ENCODE data around the gene ZMIZ1. TPM values are rescaled to one million over a fixed set of nuclear protein-coding genes. Genes with fewer than 3 reads are reported as not detected.

ZMIZ1 gene
- total and polyA plus RNA-seq, 12 donors, result 6.6 to 113 (median 55.1) TPM

DNA sequence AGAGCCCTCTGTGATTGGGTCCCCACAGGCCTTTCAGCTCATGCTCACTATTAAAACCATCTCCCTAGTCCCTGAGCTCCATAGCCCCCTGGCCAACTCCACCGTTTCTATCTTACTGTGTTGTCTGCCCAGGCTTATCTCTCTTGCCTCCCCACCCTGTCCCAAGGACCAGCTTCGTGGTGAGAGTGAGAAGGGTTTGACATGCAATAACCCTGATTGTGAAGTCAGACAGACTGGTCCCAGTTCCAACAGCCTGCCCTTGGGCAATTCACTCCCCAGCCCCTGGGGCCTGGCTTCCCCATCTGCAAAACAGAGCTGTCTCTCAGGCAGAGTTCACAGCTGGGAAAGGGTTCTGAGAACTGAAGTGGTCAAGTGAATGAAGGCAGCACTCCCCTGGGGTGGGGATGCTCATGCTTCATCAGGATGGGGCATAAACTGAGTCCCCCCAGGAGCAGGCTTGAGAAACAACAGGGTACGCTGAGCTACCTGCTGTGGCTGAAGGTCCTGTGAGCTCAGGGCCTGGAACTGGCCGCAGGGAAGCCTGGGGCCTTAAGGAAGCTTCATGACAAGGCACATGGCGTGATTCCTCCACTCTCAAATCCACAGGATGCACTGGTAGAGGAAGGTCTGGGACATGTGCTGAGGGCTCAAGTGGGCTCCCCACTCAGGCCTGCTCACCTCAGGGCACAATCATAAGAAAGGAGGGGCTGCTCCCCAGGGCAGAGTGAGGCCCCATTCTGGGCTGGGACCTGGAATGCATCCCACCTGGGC is 276.7 kb downstream of the ZMIZ1 start:
- no peak overlapping the region for H3K4me3 ChIP-seq
- no peaks in the 10 kb centered on the region for H3K9me3 ChIP-seq (replicated peaks in 1 of 3)
- H3K4me1 ChIP-seq (replicated peaks in 1 of 2), result peaks cover 49 to 57% of the 10 kb centered on the region in 2 donors
- TF ChIP-seq POLR2A (IDR thresholded peaks at IDR 0.05), result no peak
- TF ChIP-seq, protein P1, sequence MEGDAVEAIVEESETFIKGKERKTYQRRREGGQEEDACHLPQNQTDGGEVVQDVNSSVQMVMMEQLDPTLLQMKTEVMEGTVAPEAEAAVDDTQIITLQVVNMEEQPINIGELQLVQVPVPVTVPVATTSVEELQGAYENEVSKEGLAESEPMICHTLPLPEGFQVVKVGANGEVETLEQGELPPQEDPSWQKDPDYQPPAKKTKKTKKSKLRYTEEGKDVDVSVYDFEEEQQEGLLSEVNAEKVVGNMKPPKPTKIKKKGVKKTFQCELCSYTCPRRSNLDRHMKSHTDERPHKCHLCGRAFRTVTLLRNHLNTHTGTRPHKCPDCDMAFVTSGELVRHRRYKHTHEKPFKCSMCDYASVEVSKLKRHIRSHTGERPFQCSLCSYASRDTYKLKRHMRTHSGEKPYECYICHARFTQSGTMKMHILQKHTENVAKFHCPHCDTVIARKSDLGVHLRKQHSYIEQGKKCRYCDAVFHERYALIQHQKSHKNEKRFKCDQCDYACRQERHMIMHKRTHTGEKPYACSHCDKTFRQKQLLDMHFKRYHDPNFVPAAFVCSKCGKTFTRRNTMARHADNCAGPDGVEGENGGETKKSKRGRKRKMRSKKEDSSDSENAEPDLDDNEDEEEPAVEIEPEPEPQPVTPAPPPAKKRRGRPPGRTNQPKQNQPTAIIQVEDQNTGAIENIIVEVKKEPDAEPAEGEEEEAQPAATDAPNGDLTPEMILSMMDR (IDR thresholded peaks at IDR 0.05), result no peak
- intact Hi-C loops (cut with DNase I), result no loop called here
- peaks cover 0 to 15% of the 10 kb centered on the region in 2 donors for H3K36me3 ChIP-seq (replicated peaks in 1 of 2)
- 67 to 75% (median 70%) methylated on average over 5 of the region's 5 CpGs for WGBS, 4 donors
- peak in 4 of 7 donors; percentile 23 to 59 (median 58) for DNase-seq
- H3K27me3 ChIP-seq, result no peaks in the 10 kb centered on the region
- peak overlapping the region in 1 of 5 donors; percentile 1 for H3K27ac ChIP-seq

DNA sequence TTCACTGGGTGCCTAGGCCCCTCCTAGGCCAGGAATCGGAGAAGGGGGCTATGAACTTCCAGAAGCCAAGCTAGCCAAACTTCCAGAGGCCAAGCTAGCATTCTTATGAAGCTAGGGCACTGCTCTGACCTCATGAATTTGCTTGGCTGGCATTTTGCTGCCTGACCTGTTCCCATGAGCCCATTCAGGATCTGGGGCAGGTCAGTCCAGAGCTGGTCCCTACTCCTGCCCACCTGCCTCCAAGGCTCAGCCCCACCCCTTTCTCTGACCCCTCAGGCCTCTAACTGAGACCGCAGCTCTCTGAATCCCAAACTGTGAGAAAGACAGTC is 277.2 kb downstream of the ZMIZ1 start:
- peaks cover 0 to 21% of the 10 kb centered on the region in 2 donors for H3K36me3 ChIP-seq (replicated peaks in 1 of 2)
- H3K4me1 ChIP-seq (replicated peaks in 1 of 2), result peaks cover 45 to 61% of the 10 kb centered on the region in 2 donors
- DNase-seq, result peak in 3 of 7 donors; percentile 12 to 51 (median 17)
- TF ChIP-seq POLR2A (IDR thresholded peaks at IDR 0.05), result no peak
- TF ChIP-seq, protein P1 (IDR thresholded peaks at IDR 0.05), result no peak
- H3K27ac ChIP-seq, result no peak overlapping the region
- no peaks in the 10 kb centered on the region for H3K9me3 ChIP-seq (replicated peaks in 1 of 3)
- no peak overlapping the region for H3K4me3 ChIP-seq
- H3K27me3 ChIP-seq, result no peaks in the 10 kb centered on the region
- intact Hi-C loops (cut with DNase I), result no loop called here
- 84 to 100% (median 98%) methylated on average over 1 to 2 of the region's 2 CpGs for WGBS, 4 donors

- no peak for TF ChIP-seq POLR2A (IDR thresholded peaks at IDR 0.05)
- TF ChIP-seq, protein P1 (IDR thresholded peaks at IDR 0.05), result no peak
- intact Hi-C loops (cut with DNase I), result no loop called here
- WGBS, 4 donors, result 57 to 66% (median 62%) methylated on average over 11 to 12 of the region's 12 CpGs
- Histone ChIP-seq H3K27ac (no peak overlapping the region), H3K36me3 (replicated peaks in 1 of 2) (peaks cover 0 to 27% of the 10 kb centered on the region in 2 donors), H3K4me1 (replicated peaks in 1 of 2) (peaks cover 42 to 58% of the 10 kb centered on the region in 2 donors), H3K9me3 (replicated peaks in 1 of 3) (no peaks in the 10 kb centered on the region), H3K27me3 (no peaks in the 10 kb centered on the region), H3K4me3 (no peak overlapping the region)
- DNase-seq, result peak in 3 of 7 donors; percentile 19 to 63 (median 32)
Observed at GRCh38 chr10:79346388-79347225, 277.8 kb downstream of the ZMIZ1 start.

- 0 to 1% (median 0%) methylated on average over 20 to 77 of the region's 77 CpGs for WGBS, 4 donors
- TF ChIP-seq POLR2A (IDR thresholded peaks at IDR 0.05), result peak; percentile 69 to 90
- TF ChIP-seq, protein P1 (IDR thresholded peaks at IDR 0.05), result peak; percentile 85 to 99 (median 94)
- intact Hi-C loops (cut with DNase I), result no loop called here
- Histone ChIP-seq H3K27ac (peak within 1 kb of the TSS; percentile 82 to 99 (median 92)), H3K9me3 (replicated peaks in 1 of 3) (no peaks in the 10 kb centered on the region), H3K4me1 (replicated peaks in 1 of 2) (peaks cover 42 to 50% of the 10 kb centered on the region in 2 donors), H3K36me3 (replicated peaks in 1 of 2) (peaks cover 0 to 35% of the 10 kb centered on the region in 2 donors), H3K27me3 (no peaks in the 10 kb centered on the region), H3K4me3 (peak within 1 kb of the TSS; percentile 18 to 91 (median 60))
- peak; percentile 94 to 98 (median 96) for DNase-seq
Observed at GRCh38 chr10:79347226-79347893, 278.6 kb downstream of the ZMIZ1 start, which contains the start of gene PPIF. PPIF (plus strand) TSS chr10:79347469; CDS start chr10:79347549, 80 bp downstream.

Data from adrenal gland (tissue), 12 donors.